Retinal pigment epithelial cell (primary cell): ENCODE results near the gene RFX2.

Source experiments
- DNase-seq: peaks from one replicate; pipeline ENCODE4 v3.0.0-alpha.2; 2010; ENCODE audit warnings: low read depth
- H3K4me3 ChIP-seq: 2 replicates; pipeline ENCODE4 v1.5.1; 2011; ENCODE audit warnings: mild to moderate bottlenecking, low read length, control low read depth, moderate library complexity
- CTCF ChIP-seq: conservative IDR thresholded peaks from 2 replicates; pipeline ENCODE4 v1.5.1; 2011; ENCODE audit warnings: low read depth, low read length, control low read depth, inconsistent platforms

The RFX2 gene

GRCh38 chr19:6059396-6059947, 50.8 kb downstream of the RFX2 start:
- TF ChIP-seq CTCF, result no peak

GRCh38 chr19:6058518-6059201, 51.6 kb downstream of the RFX2 start:
- no peak for DNase-seq
- no peak for TF ChIP-seq CTCF
- no peak overlapping the region for H3K4me3 ChIP-seq

More at GRCh38 chr19:6059396-6059947, 50.8 kb downstream of the RFX2 start:
- H3K4me3 ChIP-seq, result no peak overlapping the region
- no peak for DNase-seq

- no peak for TF ChIP-seq CTCF
- no peak overlapping the region for H3K4me3 ChIP-seq
- no peak for DNase-seq
Measured at GRCh38 chr19:6057651-6058517, 52.4 kb downstream of the RFX2 start.

- no peak for TF ChIP-seq CTCF
- H3K4me3 ChIP-seq, result no peak overlapping the region
- DNase-seq, result peak; percentile 86
Measured at GRCh38 chr19:6056801-6057650, 53.3 kb downstream of the RFX2 start.

- no peak for DNase-seq
- TF ChIP-seq CTCF, result no peak
- no peak overlapping the region for H3K4me3 ChIP-seq
Measured at GRCh38 chr19:6056282-6056741, 54.0 kb downstream of the RFX2 start.

- no peak for DNase-seq
Measured at GRCh38 chr19:6055013-6055795, 55.1 kb downstream of the RFX2 start.

More at GRCh38 chr19:6055013-6055795, 55.1 kb downstream of the RFX2 start:
- no peak overlapping the region for H3K4me3 ChIP-seq
- no peak for TF ChIP-seq CTCF
